ENCODE measurements around the gene SREBF1. TPM values are rescaled to one million over a fixed set of nuclear protein-coding genes. Genes with fewer than 3 reads are reported as not detected.

SREBF1 gene
- total and polyA plus RNA-seq, 2 experiments from 2014 or later, result 39.6 to 85.3 TPM

DNA sequence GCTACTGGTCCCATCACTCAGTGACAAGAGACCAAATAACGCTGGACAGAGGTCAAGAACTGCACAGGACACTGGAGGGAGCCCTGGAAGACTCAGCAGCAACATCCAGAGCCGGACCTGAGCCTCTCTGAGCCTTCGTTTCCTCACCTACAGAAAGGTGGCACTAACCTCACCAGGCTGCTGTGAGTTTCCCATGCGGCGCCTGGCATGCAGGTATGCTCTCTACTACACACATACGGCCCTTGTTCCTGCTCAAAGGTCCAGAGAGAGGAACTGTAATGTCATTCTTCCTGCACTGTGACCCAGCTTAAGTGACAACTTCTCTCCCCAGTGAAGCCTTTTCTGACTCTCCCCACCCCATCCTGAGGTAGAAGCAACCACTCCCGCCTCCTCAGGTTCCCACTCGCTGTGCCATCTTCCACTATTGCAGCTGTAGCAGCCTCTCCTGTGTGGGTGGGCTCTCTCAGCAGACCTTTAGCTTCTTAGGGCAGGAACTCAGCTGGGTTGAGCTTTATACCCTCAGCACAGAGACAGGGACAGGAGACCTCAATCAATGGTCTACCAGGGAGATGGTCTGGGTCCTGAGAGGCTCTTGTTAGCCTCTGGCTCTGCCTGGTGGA, 43.9 kb upstream of the SREBF1 start (continued):
- no peak for TF ChIP-seq JUNB (IDR thresholded peaks at IDR 0.05; ENCODE audit: unreplicated experiment)

DNA sequence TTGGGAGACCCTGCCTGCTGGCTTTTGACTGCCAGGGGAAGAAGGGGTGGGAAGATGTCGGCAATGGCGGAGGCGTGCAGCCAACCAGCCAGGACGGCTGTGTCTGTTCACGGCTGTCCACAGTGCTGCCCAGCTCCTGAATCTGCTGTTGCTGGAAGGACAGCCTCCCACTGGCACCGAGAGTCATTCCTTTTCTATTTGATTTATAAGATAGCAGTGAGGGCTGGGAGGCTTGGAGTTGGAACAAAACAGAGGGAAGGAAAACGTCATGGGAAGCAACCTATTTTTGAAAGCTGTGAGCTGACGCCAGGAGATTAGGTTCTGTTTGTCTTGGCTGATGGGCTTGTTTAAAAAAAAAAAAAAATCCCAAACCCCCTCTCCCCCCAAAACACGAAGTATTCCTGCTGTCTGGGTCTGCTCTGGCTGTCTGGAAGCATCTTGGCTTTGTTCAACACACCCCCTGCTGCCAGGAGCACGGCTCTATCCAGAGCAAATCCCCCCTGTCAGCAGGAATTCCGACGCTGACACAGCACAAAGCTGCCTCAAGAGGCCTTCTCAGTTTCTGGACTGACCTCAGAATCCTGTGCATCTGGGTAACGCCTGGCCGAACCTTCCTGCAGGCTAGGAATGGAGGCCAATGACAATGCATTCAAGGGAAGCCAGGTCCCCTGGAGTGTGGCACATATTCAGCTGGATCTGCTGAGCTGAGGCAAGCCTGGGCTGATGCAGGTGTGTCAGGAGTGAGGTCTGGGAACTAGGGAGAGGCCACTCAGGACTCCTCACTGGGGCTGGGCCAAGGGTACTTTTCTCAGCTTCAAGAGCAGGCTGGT, 41.0 kb upstream of the SREBF1 start:
- no peaks in the 10 kb centered on the region for H3F3A ChIP-seq (replicated peaks; ENCODE audit: low read depth)
- H3K79me2 ChIP-seq (replicated peaks; ENCODE audit: insufficient read depth), result no peaks in the 10 kb centered on the region
- H3K4me3 ChIP-seq, result no peak overlapping the region
- H3K27ac ChIP-seq (ENCODE audit: low read depth), result no peak overlapping the region
- no peak for TF ChIP-seq EZH2phosphoT487 (IDR thresholded peaks at IDR 0.05; ENCODE audit: unreplicated experiment)
- TF ChIP-seq EZH2 (IDR thresholded peaks at IDR 0.05; ENCODE audit: low read depth, unreplicated experiment), result no peak
- Mint-ChIP-seq H3K27me3 (ENCODE audit: insufficient read depth, low read depth, poor library complexity) (peaks cover 17% of the 10 kb centered on the region), H3K27ac (peak overlapping the region; percentile 34), H3K4me3 (no peak overlapping the region), H3K4me1 (peaks cover 34% of the 10 kb centered on the region), H3K9me3 (no peaks in the 10 kb centered on the region), H3K36me3 (ENCODE audit: low read depth) (no peaks in the 10 kb centered on the region)
- peak overlapping the region; percentile 63 for H3K4me2 ChIP-seq
- no peaks in the 10 kb centered on the region for H3K9me2 ChIP-seq (ENCODE audit: insufficient read depth)
- peak; percentile 59 for DNase-seq (ENCODE audit: low spot score)
- peaks cover 17% of the 10 kb centered on the region for H3K4me1 ChIP-seq (ENCODE audit: insufficient read depth)
- no peaks in the 10 kb centered on the region; the same call in 1 of the 2 replicates for H4K20me1 ChIP-seq (replicated peaks; ENCODE audit: insufficient read depth)
- peak; percentile 65 for ATAC-seq
- H3K27me3 ChIP-seq (ENCODE audit: insufficient read depth), result no peaks in the 10 kb centered on the region
- H3K36me3 ChIP-seq (ENCODE audit: insufficient read depth), result no peaks in the 10 kb centered on the region
- 0 out of 2 replicates have a peak overlapping the region, but pooled peaks have one; percentile 43 for H2AFZ ChIP-seq

DNA sequence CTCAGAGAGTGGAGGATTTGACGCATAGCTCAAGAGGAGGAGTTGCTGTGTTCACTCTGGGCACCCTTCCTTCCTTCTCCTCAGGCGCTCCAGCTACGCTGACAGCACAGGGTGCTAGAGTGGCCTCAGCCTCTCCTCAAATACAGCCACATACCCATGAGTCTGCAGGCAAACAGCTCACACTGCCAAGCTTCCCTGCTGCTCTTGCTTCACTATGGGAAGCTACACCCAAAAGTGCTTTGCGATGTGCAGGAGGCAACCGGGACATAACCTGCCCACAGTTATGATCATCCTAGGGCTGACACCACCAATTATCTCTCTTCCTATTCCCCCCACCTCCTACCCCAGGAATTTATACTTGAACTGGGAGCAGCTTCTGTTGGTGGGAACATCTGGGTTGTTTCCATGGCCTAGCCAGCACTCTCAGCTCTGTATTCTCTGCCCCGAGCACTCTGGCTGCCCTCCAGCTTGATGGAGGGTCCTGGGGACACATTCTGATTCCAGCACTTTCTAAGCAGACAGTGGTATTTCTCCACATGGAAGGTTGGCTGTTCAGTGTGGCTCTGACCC, 40.3 kb upstream of the SREBF1 start:
- Histone ChIP-seq H4K20me1 (replicated peaks; ENCODE audit: insufficient read depth) (no peaks in the 10 kb centered on the region; the same call in 1 of the 2 replicates), H3K4me1 (ENCODE audit: insufficient read depth) (peaks cover 10% of the 10 kb centered on the region; the same call in 1 of the 2 replicates), H3F3A (replicated peaks; ENCODE audit: low read depth) (no peaks in the 10 kb centered on the region), H3K4me3 (no peak overlapping the region), H3K79me2 (replicated peaks; ENCODE audit: insufficient read depth) (no peaks in the 10 kb centered on the region), H3K27me3 (ENCODE audit: insufficient read depth) (no peaks in the 10 kb centered on the region), H3K27ac (ENCODE audit: low read depth) (no peak overlapping the region), H3K9me2 (ENCODE audit: insufficient read depth) (no peaks in the 10 kb centered on the region), H3K4me2 (peak overlapping the region; percentile 63), H3K36me3 (ENCODE audit: insufficient read depth) (no peaks in the 10 kb centered on the region), H2AFZ (no peak overlapping the region)
- DNase-seq (ENCODE audit: low spot score) (no peak), ATAC-seq (no peak)
- H3K4me1 Mint-ChIP-seq, result peaks cover 27% of the 10 kb centered on the region
- no peaks in the 10 kb centered on the region for H3K9me3 Mint-ChIP-seq
- no peak overlapping the region for H3K4me3 Mint-ChIP-seq
- H3K27me3 Mint-ChIP-seq (ENCODE audit: insufficient read depth, low read depth, poor library complexity), result peaks cover 10% of the 10 kb centered on the region
- H3K36me3 Mint-ChIP-seq (ENCODE audit: low read depth), result no peaks in the 10 kb centered on the region
- peak overlapping the region; percentile 34; the same call in 1 of the 2 replicates for H3K27ac Mint-ChIP-seq
- TF ChIP-seq EZH2phosphoT487 (IDR thresholded peaks at IDR 0.05; ENCODE audit: unreplicated experiment) (no peak), CREB1 (CRISPR knock-in tag; IDR thresholded peaks at IDR 0.05; ENCODE audit: low read depth) (no peak), ZNF331 (CRISPR knock-in tag; IDR thresholded peaks at IDR 0.05; ENCODE audit: low read depth) (no peak), NANOG (IDR thresholded peaks at IDR 0.05; ENCODE audit: borderline replicate concordance) (no peak), EZH2 (IDR thresholded peaks at IDR 0.05; ENCODE audit: low read depth, unreplicated experiment) (no peak), ZNF114 (CRISPR knock-in tag; IDR thresholded peaks at IDR 0.05) (no peak), POLR2AphosphoS5 (IDR thresholded peaks at IDR 0.05; ENCODE audit: low read depth) (no peak)
- TF ChIP-seq, protein P1, sequence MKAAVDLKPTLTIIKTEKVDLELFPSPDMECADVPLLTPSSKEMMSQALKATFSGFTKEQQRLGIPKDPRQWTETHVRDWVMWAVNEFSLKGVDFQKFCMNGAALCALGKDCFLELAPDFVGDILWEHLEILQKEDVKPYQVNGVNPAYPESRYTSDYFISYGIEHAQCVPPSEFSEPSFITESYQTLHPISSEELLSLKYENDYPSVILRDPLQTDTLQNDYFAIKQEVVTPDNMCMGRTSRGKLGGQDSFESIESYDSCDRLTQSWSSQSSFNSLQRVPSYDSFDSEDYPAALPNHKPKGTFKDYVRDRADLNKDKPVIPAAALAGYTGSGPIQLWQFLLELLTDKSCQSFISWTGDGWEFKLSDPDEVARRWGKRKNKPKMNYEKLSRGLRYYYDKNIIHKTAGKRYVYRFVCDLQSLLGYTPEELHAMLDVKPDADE (IDR thresholded peaks at IDR 0.05), result no peak
- TF ChIP-seq, protein P2, sequence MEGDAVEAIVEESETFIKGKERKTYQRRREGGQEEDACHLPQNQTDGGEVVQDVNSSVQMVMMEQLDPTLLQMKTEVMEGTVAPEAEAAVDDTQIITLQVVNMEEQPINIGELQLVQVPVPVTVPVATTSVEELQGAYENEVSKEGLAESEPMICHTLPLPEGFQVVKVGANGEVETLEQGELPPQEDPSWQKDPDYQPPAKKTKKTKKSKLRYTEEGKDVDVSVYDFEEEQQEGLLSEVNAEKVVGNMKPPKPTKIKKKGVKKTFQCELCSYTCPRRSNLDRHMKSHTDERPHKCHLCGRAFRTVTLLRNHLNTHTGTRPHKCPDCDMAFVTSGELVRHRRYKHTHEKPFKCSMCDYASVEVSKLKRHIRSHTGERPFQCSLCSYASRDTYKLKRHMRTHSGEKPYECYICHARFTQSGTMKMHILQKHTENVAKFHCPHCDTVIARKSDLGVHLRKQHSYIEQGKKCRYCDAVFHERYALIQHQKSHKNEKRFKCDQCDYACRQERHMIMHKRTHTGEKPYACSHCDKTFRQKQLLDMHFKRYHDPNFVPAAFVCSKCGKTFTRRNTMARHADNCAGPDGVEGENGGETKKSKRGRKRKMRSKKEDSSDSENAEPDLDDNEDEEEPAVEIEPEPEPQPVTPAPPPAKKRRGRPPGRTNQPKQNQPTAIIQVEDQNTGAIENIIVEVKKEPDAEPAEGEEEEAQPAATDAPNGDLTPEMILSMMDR (conservative IDR thresholded peaks at IDR 0.05; ENCODE audit: low read depth in 2 of 2), result no peak
